ENCODE measurements around the gene SELENOK. TPM values are rescaled to one million over a fixed set of nuclear protein-coding genes. Genes with fewer than 3 reads are reported as not detected.

The SELENOK gene
- total RNA-seq, 1 donor from 2014 or later = 58.4 TPM

DNA sequence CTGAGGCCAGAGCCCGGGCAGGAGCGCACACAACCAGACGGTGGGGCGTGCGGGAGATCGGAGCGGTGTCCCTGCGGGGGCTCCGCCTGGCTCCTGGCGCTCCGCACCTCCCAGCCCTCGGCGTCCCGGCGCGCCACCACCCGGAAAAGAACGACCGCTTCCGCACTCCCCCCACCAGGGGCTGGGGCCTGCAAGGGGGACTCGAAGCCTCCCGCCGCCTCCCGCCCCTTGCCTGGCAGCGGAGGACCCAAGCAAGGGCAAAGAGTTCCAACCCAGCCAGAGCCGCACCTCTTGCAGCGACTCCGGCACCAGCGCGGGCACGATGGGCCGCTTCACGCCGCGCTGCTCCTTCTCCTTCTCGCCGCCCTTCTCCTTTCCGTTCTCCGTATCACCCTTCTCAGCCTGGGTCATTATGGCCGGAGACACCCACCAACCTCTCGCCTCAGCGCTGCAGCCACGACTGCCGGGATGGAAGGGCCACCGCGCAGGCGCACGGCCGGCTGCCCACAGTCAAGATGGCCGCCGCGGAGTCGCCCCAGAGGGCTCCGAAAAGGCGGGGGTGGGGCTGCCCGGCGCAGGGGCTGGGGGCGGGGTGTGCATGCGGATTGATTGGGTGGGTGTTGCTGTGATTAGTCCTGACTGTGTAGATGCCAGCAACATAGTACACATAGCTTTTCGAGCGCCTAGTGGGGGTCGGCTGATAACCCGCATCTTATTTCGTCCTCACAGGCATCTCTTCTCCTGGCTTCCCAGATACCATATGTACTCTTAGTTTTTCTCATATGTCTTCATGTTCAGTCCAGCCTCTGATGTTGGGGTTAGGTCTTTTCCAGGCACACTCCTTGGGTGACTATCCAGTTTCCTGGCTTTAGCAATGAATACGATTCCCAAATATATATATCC, 9.7 kb downstream of the SELENOK start, which contains the start of gene ACTR8:
Gene ACTR8 (minus strand): TSS at position 462 of the 903 bp plus-strand sequence. CDS start 51 bp downstream, at position 411.
- no peak for DNase-seq (ENCODE audit: low read depth)

DNA sequence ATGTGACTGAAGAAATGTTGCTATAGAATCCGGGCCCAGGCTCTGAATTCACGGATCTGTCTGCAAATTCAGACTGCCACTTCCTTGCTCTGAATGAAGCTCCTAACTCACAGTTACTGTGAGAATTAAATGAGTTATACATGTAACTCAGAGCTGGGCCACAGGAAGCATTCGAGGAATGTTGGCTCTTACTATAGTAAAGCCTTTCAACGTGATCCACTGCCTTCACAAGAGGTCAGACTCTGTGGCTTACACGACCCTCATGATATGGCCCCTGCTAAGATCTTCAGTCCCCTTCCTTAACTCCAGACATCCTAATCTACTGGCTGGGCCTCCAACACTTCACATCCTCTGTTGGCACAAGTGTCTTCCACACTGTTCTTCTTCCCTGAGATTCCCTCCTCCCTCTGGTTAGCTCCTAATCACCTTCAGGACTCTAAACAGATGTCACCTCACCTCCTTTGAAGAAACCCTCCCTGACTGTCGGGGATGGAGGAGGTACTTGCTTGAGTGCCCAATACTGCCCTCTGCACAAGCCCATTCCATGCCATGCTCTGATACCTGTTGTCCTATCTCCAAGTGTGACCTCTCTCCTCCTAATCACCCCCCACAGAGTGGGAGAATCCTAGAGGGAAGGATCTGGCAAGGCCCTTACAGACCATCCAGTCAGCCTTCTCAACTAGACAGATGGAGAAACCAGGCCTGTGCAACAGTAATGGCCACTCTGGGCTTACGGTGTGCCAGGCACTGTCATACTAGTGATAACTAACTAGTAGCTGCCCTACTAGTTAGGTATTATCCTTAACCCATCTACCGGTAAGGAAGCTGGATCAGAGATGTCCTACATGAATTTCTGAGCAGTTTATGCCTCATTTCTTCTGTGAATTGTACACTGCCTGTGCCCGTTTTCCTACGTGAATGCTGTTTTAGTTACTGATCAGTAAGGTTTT, 11.0 kb downstream of the SELENOK start:
- no peaks in the 10 kb centered on the region for H3K36me3 ChIP-seq (ENCODE audit: control insufficient read depth, insufficient read depth, low read length)
- TF ChIP-seq, protein P1, sequence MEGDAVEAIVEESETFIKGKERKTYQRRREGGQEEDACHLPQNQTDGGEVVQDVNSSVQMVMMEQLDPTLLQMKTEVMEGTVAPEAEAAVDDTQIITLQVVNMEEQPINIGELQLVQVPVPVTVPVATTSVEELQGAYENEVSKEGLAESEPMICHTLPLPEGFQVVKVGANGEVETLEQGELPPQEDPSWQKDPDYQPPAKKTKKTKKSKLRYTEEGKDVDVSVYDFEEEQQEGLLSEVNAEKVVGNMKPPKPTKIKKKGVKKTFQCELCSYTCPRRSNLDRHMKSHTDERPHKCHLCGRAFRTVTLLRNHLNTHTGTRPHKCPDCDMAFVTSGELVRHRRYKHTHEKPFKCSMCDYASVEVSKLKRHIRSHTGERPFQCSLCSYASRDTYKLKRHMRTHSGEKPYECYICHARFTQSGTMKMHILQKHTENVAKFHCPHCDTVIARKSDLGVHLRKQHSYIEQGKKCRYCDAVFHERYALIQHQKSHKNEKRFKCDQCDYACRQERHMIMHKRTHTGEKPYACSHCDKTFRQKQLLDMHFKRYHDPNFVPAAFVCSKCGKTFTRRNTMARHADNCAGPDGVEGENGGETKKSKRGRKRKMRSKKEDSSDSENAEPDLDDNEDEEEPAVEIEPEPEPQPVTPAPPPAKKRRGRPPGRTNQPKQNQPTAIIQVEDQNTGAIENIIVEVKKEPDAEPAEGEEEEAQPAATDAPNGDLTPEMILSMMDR (IDR thresholded peaks at IDR 0.05; ENCODE audit: insufficient read depth, low read length, poor library complexity, severe bottlenecking) = no peak
- no peaks in the 10 kb centered on the region for H3K27me3 ChIP-seq (ENCODE audit: control insufficient read depth, insufficient read depth, low read length)
- H3K4me3 ChIP-seq (ENCODE audit: low read depth, low read length) = peak overlapping the region; percentile 65
- DNase-seq (ENCODE audit: low read depth) = no peak

More for the DNA sequence above, 9.7 kb downstream of the SELENOK start, which contains the start of gene ACTR8:
- Histone ChIP-seq H3K4me3 (ENCODE audit: low read depth, low read length) (peak within 1 kb of the TSS; percentile 65), H3K27me3 (ENCODE audit: control insufficient read depth, insufficient read depth, low read length) (no peaks in the 10 kb centered on the region), H3K36me3 (ENCODE audit: control insufficient read depth, insufficient read depth, low read length) (no peaks in the 10 kb centered on the region)
- TF ChIP-seq, protein P1 (IDR thresholded peaks at IDR 0.05; ENCODE audit: insufficient read depth, low read length, poor library complexity, severe bottlenecking) = no peak

DNA sequence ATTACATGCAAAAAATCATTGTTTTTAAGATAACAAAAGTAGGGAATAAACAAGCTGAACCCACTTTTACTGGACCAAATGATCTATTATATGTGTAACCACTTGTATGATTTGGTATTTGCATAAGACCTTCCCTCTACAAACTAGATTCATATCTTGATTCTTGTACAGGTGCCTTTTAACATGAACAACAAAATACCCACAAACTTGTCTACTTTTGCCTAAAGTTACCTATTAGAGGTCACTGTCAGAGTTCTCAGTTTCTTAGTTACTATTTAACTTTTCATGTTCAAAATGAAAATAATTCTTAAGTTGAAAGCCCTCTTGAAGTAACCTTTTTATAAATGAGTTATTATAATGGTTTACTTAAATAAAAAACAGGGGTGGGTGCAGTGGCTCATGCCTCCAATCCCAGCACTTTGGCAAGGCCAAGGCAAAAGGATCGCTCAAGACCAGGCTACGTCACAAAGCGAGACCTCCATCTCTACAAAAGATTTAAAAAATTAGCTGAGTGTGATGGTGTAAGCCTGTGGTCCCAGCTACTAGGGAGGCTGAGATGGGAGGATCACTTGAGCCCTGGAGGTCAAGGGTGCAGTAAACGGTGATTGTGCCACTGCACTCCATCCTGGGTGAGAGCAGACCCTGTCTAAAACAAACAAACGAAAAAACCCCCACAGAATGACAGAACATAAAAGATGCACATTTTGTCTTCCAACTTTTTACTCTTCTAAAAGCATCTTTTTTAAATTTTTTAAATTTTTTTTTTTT, 25.7 kb downstream of the SELENOK start:
- H3K27me3 ChIP-seq (ENCODE audit: control insufficient read depth, insufficient read depth, low read length) = no peaks in the 10 kb centered on the region
- TF ChIP-seq, protein P1 (IDR thresholded peaks at IDR 0.05; ENCODE audit: insufficient read depth, low read length, poor library complexity, severe bottlenecking) = no peak
- H3K4me3 ChIP-seq (ENCODE audit: low read depth, low read length) = no peak overlapping the region
- peaks cover 1% of the 10 kb centered on the region for H3K36me3 ChIP-seq (ENCODE audit: control insufficient read depth, insufficient read depth, low read length)
- DNase-seq (ENCODE audit: low read depth) = no peak

DNA sequence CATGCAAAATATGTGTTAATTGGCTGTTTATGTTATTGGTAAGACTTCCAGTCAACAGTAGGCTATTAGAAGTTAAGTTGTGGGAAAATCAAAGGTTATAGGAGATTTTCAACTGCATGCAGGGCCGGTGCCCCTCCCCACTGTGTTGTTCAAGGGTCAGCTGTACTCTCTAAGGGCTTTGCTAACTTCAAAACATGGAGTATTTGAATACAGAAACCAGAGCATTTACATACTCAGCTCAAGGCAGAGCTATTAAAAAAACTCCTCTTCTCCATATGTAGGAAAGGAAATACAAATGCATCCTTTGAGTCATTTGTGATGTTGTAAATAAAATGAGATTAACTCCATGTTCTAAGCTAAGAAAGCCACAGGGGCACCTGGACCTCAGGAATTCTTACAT, 28.5 kb downstream of the SELENOK start:
- H3K36me3 ChIP-seq (ENCODE audit: control insufficient read depth, insufficient read depth, low read length) = no peaks in the 10 kb centered on the region
- TF ChIP-seq, protein P1 (IDR thresholded peaks at IDR 0.05; ENCODE audit: insufficient read depth, low read length, poor library complexity, severe bottlenecking) = no peak
- DNase-seq (ENCODE audit: low read depth) = no peak
- H3K4me3 ChIP-seq (ENCODE audit: low read depth, low read length) = no peak overlapping the region
- H3K27me3 ChIP-seq (ENCODE audit: control insufficient read depth, insufficient read depth, low read length) = no peaks in the 10 kb centered on the region

DNA sequence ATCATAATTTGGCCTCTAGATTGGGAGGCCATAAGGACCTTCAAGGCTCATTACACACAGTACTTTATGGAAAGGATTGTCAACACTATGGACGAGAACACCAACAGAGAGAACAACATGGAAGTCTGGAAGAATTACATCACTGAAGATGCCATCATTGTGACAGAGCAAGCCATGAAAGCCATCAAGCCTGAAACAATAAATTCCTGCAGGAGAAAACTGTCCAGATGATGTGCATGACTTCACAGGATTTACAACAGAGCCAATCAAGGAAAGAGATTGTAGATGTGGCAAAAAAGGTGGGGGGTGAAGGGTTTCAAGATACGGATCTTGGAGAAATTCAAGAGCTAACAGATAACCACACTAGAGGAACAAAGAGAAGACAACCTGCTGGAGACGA, 29.4 kb downstream of the SELENOK start:
- Histone ChIP-seq H3K36me3 (ENCODE audit: control insufficient read depth, insufficient read depth, low read length) (no peaks in the 10 kb centered on the region), H3K27me3 (ENCODE audit: control insufficient read depth, insufficient read depth, low read length) (no peaks in the 10 kb centered on the region), H3K4me3 (ENCODE audit: low read depth, low read length) (no peak overlapping the region)
- no peak for DNase-seq (ENCODE audit: low read depth)
- TF ChIP-seq, protein P1 (IDR thresholded peaks at IDR 0.05; ENCODE audit: insufficient read depth, low read length, poor library complexity, severe bottlenecking) = no peak

Data from kidney epithelial cell (primary cell).